Stomach (tissue), 9 donors: Measurements from ENCODE around the gene NTM. TPM values are rescaled to one million over a fixed set of nuclear protein-coding genes. Genes with fewer than 3 reads are reported as not detected.

Experiments
- DNase-seq, 2 donors: peaks; one replicate each; pipeline versions ENCODE4 v3.0.0 to v3.0.0-alpha.2; 2013 to 2019
- H3K27ac ChIP-seq, 5 donors: fragments of 200-600 bp in 4 of 5; sonication (generic) in 4 of 5; one replicate each; pipeline ENCODE4 v1.5.1; 2013 to 2019; ENCODE audit warnings: mild to moderate bottlenecking in 1 of 5, moderate library complexity in 1 of 5
- H3K27me3 ChIP-seq, 3 donors: fragments of 200-600 bp; sonication (generic); one replicate each; pipeline ENCODE4 v1.5.1; 2017 to 2019; ENCODE audit warnings: mixed run types in 1 of 3
- H3K36me3 ChIP-seq, 4 donors: fragments of 200-600 bp; sonication (generic); 1 replicate in 3 of 4; 2 replicates in 1 of 4; pipeline ENCODE4 v1.5.1; 2016 to 2019
- H3K4me1 ChIP-seq, 4 donors: fragments of 200-600 bp; sonication (generic); one replicate each; pipeline ENCODE4 v1.5.1; 2016 to 2019
- H3K4me3 ChIP-seq, 4 donors: fragments of 200-600 bp; sonication (generic) in 3 of 4; one replicate each; pipeline ENCODE4 v1.5.1; 2016 to 2019; ENCODE audit warnings: mild to moderate bottlenecking in 1 of 4
- H3K9me3 ChIP-seq, 4 donors: fragments of 200-600 bp; sonication (generic); one replicate each; pipeline ENCODE4 v1.5.1; 2016 to 2019
- EP300 ChIP-seq: sonication (generic); formaldehyde crosslinking; IDR thresholded peaks from one replicate; pipeline ENCODE4 v1.6.1; 2017; ENCODE audit warnings: antibody characterized with exemption
- POLR2A ChIP-seq, 4 donors: fragments of 450-650 bp; IDR thresholded peaks; one replicate each; pipeline ENCODE4 v1.6.1; 2016; ENCODE audit warnings: antibody characterized with exemption in 4 of 4, control low read depth in 2 of 4, mild to moderate bottlenecking in 1 of 4, moderate library complexity in 1 of 4
- POLR2AphosphoS5 ChIP-seq, 3 donors: sonication (generic); formaldehyde crosslinking; IDR thresholded peaks; one replicate each; pipeline ENCODE4 v1.6.1; 2016; ENCODE audit warnings: antibody characterized with exemption in 3 of 3
- WGBS, 5 donors: extraction: QIAGEN DNeasy Blood & Tissue Kit in 3 of 5; methylation state at CpG; one replicate each; pipeline versions ENCODE4 v1.1.5 to v1.1.7; 2013 to 2018; 5-methylcytosine and 5-hydroxymethylcytosine counted together
- intact Hi-C: fragments of 100-400 bp; cut with DNase I; formaldehyde crosslinking; loops from one replicate; pipeline ENCODE4 v1.15.1; 2023; ENCODE audit warnings: low total_unique reads
- polyA plus RNA-seq, 3 donors: library from polyadenylated mRNA; stranded (reverse); fragments of 200-250 nt; gene quantifications; one replicate each; pipeline ENCODE4 v1.2.3, GENCODE V29; 2013
- total RNA-seq, 5 donors: library from RNA; depleted of rRNA; stranded (reverse); fragments of >200 nt; gene quantifications; one replicate each; pipeline versions ENCODE4 v1.1.0 to v1.2.3, GENCODE V29; 2014 to 2016
- TF ChIP-seq, protein P1 (sequence below), 7 experiments: fragments of 450-650 bp in 4 of 7; fragments of 200-600 bp in 3 of 7; sonication (generic) in 3 of 7; IDR thresholded peaks; one replicate each; pipeline ENCODE4 v1.5.1; 2016 to 2019; ENCODE audit warnings: antibody characterized with exemption in 7 of 7, control low read depth in 2 of 7, mild to moderate bottlenecking in 1 of 7
- donor health status: healthy with polysubstance abuse.
- donor health status: Bipolar disorder and iron deficiency.
- donor health status: healthy.

The NTM gene
- total and polyA plus RNA-seq, 8 donors: 0.50 to 8.4 (median 1.3) TPM; not detected in 3

DNA sequence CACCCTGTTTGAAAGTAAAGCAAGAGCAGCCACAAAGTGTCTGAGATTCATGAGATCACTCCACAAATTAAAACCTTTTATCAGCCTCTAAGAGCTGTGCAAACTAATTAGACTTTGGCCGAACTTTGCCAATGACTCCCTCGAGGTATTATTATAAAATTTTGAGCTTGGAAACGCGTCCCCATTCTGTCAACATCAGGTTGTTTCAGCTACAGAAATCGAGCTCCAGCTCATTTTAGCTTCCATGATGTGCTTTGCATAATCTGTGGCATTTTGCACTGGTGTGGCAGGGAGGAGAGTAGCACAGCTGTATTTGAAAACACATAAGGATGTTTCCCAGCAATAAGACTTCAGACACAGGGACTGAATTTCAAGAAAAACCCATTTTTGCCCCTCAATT is 872.2 kb downstream of the NTM start:
- Histone ChIP-seq H3K27me3 (peaks cover 0 to 5% (median 0%) of the 10 kb centered on the region in 3 donors), H3K4me3 (no peak overlapping the region), H3K27ac (no peak overlapping the region), H3K4me1 (no peaks in the 10 kb centered on the region), H3K36me3 (no peaks in the 10 kb centered on the region), H3K9me3 (no peaks in the 10 kb centered on the region)
- intact Hi-C loops: no loop called here
- DNase-seq: no peak
- WGBS, 5 donors: 45 to 69% (median 54%) methylated on average over 5 of the region's 5 CpGs
- no peak for TF ChIP-seq EP300
- TF ChIP-seq POLR2AphosphoS5 (IDR thresholded peaks at IDR 0.05): no peak
- no peak for TF ChIP-seq POLR2A (IDR thresholded peaks at IDR 0.05)
- TF ChIP-seq, protein P1, sequence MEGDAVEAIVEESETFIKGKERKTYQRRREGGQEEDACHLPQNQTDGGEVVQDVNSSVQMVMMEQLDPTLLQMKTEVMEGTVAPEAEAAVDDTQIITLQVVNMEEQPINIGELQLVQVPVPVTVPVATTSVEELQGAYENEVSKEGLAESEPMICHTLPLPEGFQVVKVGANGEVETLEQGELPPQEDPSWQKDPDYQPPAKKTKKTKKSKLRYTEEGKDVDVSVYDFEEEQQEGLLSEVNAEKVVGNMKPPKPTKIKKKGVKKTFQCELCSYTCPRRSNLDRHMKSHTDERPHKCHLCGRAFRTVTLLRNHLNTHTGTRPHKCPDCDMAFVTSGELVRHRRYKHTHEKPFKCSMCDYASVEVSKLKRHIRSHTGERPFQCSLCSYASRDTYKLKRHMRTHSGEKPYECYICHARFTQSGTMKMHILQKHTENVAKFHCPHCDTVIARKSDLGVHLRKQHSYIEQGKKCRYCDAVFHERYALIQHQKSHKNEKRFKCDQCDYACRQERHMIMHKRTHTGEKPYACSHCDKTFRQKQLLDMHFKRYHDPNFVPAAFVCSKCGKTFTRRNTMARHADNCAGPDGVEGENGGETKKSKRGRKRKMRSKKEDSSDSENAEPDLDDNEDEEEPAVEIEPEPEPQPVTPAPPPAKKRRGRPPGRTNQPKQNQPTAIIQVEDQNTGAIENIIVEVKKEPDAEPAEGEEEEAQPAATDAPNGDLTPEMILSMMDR (IDR thresholded peaks at IDR 0.05): no peak

DNA sequence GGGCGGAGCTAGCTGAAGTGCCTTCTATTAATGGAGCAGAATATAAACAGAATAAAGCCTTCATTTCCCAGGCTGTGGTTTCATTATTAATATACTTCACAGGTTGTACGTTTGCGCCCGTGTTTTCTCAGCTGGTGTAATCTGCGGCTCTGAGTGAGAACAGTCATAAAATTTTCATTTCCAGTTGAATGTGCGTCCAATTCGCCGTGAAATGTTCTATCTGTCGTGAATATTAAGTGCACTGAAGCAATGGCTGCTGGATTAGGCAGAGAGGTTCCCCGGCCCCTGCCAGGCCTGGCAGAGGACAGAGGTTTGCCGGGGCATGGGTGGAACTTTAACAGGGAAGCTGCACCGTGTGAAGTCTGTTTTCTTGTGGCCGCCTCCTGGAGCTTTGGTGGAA is 874.4 kb downstream of the NTM start:
- intact Hi-C loops: no loop called here
- Histone ChIP-seq H3K9me3 (no peaks in the 10 kb centered on the region), H3K4me3 (no peak overlapping the region), H3K4me1 (no peaks in the 10 kb centered on the region), H3K36me3 (no peaks in the 10 kb centered on the region), H3K27me3 (peaks cover 0 to 3% (median 0%) of the 10 kb centered on the region in 3 donors), H3K27ac (no peak overlapping the region)
- TF ChIP-seq POLR2A (IDR thresholded peaks at IDR 0.05) (no peak), POLR2AphosphoS5 (IDR thresholded peaks at IDR 0.05) (no peak), EP300 (no peak)
- DNase-seq: peak in 1 of 2 donors; percentile 33
- 65 to 81% (median 72%) methylated on average over 13 of the region's 13 CpGs for WGBS, 5 donors

- intact Hi-C loops: no loop called here
- Histone ChIP-seq H3K4me1 (no peaks in the 10 kb centered on the region), H3K27ac (no peak overlapping the region), H3K36me3 (no peaks in the 10 kb centered on the region), H3K9me3 (peaks cover 0 to under 1% (median 0%) of the 10 kb centered on the region in 4 donors), H3K4me3 (no peak overlapping the region), H3K27me3 (peaks cover 0 to 3% (median 0%) of the 10 kb centered on the region in 3 donors)
- DNase-seq: peak in 1 of 2 donors; percentile 12
- 70 to 78% (median 78%) methylated on average over 33 of the region's 33 CpGs for WGBS, 5 donors
- TF ChIP-seq, protein P1 (IDR thresholded peaks at IDR 0.05): no peak
- TF ChIP-seq EP300 (no peak), POLR2A (IDR thresholded peaks at IDR 0.05) (no peak), POLR2AphosphoS5 (IDR thresholded peaks at IDR 0.05) (no peak)
These were observed 875.3 kb downstream of the NTM start for GRCh38 chr11:132245403-132246385.

- Histone ChIP-seq H3K27ac (no peak overlapping the region), H3K9me3 (peaks cover 0 to 5% (median 0%) of the 10 kb centered on the region in 4 donors), H3K27me3 (peaks cover 0 to 3% (median 0%) of the 10 kb centered on the region in 3 donors), H3K4me1 (no peaks in the 10 kb centered on the region), H3K4me3 (no peak overlapping the region), H3K36me3 (no peaks in the 10 kb centered on the region)
- TF ChIP-seq POLR2A (IDR thresholded peaks at IDR 0.05): no peak
- TF ChIP-seq POLR2AphosphoS5 (IDR thresholded peaks at IDR 0.05): no peak
- TF ChIP-seq EP300: no peak
- TF ChIP-seq, protein P1 (IDR thresholded peaks at IDR 0.05): no peak
- intact Hi-C loops: no loop called here
- DNase-seq: peak in 1 of 2 donors; percentile 17
- WGBS, 5 donors: 59 to 72% (median 70%) methylated on average over 6 of the region's 6 CpGs
These were observed 878.2 kb downstream of the NTM start for GRCh38 chr11:132248580-132248979.
